T47D (cell line): Measurements from ENCODE around the gene MYO18B.

Experiments used
- DNase-seq, 2 experiments: peaks; one replicate each; pipeline versions ENCODE4 v3.0.0 to v3.0.0-alpha.2; 2011 to 2012; ENCODE audit warnings: low read depth in 1 of 2, low spot score in 1 of 2
- JUND ChIP-seq: IDR thresholded peaks from 2 replicates; pipeline ENCODE4 v1.6.1; 2012; ENCODE audit warnings: low read depth
- in situ Hi-C: cut with HindIII; loops from 2 replicates; pipeline ENCODE4 v1.10.0; 2016; ENCODE audit warnings: low sequenced_read_pairs, low pct_unique_long_range_greater_than_20kb

MYO18B gene

DNA sequence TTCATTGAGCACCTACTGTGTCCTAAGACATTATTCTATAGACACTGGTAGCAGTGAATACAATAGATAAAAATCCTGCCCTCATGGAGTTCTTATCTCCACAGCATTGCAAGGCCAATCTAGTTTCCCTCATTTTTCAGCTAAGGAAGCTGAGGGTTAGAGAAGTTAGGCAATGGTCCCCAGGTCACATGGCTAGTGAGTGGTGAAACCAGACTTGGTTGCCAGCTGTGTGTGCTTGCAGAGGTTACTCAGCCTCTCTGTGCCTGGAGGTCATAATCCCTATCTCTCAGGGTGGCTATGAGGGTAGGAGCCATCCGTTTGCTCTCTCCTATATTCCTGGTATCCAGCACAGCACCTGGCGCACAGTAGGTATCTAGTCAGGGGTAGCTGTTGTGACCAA is 279.5 kb downstream of the MYO18B start:
- no peak for DNase-seq
- TF ChIP-seq JUND = no peak
- in situ Hi-C loops = no loop called here

DNA sequence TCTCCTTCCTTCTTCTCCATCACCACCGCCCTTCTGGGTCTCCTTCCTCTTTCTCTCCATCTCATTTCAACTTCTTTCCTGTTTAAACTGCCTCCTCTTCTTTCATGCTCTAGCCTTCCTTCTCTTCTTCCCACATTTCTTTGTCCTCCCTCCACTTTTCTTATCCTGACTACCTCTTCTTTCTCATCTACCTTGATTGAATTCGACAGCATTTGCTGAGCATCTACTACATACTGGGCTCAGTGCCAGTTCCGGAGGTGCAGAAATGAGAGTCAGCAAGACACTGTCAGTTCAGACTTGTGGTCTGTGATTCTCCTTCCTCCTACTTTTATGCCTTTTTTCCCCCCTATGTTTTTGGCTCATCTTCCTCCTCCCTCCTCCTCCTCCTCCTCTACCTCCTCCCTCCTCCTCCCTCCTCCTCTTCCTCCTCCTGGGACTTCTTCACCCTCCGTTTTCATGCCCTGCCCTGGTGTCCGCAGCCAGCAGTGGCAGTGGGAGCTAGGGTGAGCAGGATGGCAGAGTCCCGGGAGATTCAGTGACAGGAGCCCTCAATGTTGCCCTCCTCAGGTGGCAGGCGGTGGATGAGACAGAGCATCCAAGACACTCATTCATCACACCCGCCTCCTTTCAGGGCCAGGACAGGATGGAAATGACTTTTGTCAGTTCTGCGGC is 281.3 kb downstream of the MYO18B start:
- in situ Hi-C loops = no loop called here
- no peak for DNase-seq
- no peak for TF ChIP-seq JUND

DNA sequence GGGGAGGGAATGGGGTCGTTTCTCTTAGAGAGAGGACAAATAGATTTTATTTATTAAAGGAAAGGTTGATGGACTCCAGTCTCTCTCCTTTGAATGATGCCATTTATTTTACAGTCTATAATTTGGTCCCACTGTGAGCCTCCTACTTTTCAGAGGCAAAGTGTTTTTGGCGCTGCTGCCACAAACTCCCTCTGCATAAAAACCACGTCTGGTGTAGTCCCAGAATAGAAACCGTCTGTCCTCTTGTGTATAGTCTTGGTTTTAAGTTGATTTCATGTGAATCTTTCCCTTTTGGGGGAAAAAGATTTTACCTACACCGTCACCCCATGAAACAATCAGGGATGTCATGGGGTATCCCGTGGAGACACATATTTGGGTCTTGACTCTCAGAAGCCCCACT is 283.6 kb downstream of the MYO18B start:
- in situ Hi-C loops = no loop called here
- TF ChIP-seq JUND = no peak
- DNase-seq = no peak

GRCh38 chr22:26027341-26027740 is 285.4 kb downstream of the MYO18B start:
- no peak for DNase-seq
- TF ChIP-seq JUND = no peak
- in situ Hi-C loops = no loop called here

GRCh38 chr22:26031641-26032040 is 289.7 kb downstream of the MYO18B start:
- in situ Hi-C loops = no loop called here
- DNase-seq = no peak
- TF ChIP-seq JUND = no peak

GRCh38 chr22:26033071-26033470 is 291.1 kb downstream of the MYO18B start:
- DNase-seq = no peak
- TF ChIP-seq JUND = no peak
- in situ Hi-C loops = no loop called here

GRCh38 chr22:26033586-26033985 is 291.6 kb downstream of the MYO18B start:
- TF ChIP-seq JUND = no peak
- DNase-seq = no peak
- in situ Hi-C loops = no loop called here

- DNase-seq = no peak
- in situ Hi-C loops = no loop called here
- TF ChIP-seq JUND = no peak
Measured at GRCh38 chr22:26035523-26035922, 293.5 kb downstream of the MYO18B start.

- in situ Hi-C loops = no loop called here
- TF ChIP-seq JUND = no peak
- DNase-seq = no peak
Measured at GRCh38 chr22:26038365-26038764, 296.4 kb downstream of the MYO18B start.

DNA sequence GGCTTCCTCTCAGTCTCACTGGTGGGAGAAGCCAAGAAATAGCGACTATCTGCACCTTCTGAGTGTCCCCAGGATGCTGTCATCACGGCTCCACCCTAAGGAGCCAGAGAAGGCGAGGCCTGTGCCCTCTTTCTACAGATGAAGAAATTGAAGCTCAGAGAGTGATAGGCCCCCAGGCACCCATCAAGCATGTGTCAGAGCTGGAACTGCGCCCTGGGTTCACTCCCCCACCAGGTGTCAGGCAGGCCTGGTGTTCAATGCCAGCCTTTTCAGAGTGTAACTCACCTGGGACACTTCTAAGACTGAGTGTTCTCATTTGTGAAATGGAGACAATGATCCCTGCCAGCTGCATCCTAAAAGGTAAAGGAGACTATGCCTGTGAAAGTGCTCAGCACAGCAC is 299.9 kb downstream of the MYO18B start:
- in situ Hi-C loops = no loop called here
- no peak for DNase-seq
- TF ChIP-seq JUND = no peak

- DNase-seq = no peak
- no peak for TF ChIP-seq JUND
- in situ Hi-C loops = no loop called here
Measured at GRCh38 chr22:26043031-26043430, 301.0 kb downstream of the MYO18B start.

GRCh38 chr22:26045051-26045450 is 303.1 kb downstream of the MYO18B start:
- no peak for TF ChIP-seq JUND
- no peak for DNase-seq
- in situ Hi-C loops = no loop called here

- no peak for TF ChIP-seq JUND
- no peak for DNase-seq
- in situ Hi-C loops = no loop called here
Measured at GRCh38 chr22:26045860-26046259, 303.9 kb downstream of the MYO18B start.

DNA sequence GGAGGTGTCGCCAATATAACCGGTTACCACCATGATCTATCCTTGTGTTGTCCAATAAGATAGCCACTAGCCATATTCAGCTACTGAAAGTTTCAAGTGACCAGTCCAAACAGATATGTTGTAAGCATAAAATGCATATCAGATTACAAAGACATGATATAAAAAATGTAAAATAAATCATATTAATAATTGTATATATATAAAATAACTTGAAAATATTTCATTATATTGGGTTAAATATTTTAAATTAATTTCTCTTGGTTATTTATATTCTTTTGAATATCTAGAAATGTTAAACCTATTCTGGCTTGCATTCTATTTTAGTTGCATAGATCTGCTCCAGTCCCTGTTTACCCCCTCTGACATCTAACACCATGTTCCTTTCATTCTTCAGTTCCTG is 305.5 kb downstream of the MYO18B start:
- DNase-seq = no peak
- in situ Hi-C loops = no loop called here
- TF ChIP-seq JUND = no peak

DNA sequence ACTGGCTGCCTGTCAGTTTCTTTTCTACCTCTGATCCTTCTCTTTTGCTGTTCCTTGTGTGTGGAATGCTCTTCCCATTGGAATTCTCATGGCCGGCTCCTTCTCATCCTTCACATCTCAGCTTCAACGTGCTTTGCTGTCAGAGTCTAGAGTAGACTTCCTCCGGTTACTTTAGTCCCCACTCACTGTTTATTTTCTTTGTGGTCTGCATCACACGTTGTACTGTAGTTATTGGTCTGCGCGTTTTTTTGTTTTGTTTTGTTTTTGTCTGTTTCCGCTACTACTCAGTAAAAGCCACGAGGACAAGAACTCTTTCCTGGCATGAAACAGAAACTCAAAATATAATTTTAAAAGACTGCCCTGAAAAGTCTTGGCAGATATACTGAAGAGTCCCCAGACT is 305.9 kb downstream of the MYO18B start:
- in situ Hi-C loops = no loop called here
- no peak for DNase-seq
- no peak for TF ChIP-seq JUND
